Activated CD8-positive, alpha-beta memory T cell treated with anti-CD3 and anti-CD28 coated beads, Interleukin-2, amount 50 U/mL, for 1 hour (primary cell): ENCODE results near the gene ZNF230.

ENCODE experiments used
- DNase-seq: peaks from one replicate; pipeline ENCODE4 v3.0.0-alpha.2; 2020; ENCODE audit errors: extremely low read depth

The ZNF230 gene

DNA sequence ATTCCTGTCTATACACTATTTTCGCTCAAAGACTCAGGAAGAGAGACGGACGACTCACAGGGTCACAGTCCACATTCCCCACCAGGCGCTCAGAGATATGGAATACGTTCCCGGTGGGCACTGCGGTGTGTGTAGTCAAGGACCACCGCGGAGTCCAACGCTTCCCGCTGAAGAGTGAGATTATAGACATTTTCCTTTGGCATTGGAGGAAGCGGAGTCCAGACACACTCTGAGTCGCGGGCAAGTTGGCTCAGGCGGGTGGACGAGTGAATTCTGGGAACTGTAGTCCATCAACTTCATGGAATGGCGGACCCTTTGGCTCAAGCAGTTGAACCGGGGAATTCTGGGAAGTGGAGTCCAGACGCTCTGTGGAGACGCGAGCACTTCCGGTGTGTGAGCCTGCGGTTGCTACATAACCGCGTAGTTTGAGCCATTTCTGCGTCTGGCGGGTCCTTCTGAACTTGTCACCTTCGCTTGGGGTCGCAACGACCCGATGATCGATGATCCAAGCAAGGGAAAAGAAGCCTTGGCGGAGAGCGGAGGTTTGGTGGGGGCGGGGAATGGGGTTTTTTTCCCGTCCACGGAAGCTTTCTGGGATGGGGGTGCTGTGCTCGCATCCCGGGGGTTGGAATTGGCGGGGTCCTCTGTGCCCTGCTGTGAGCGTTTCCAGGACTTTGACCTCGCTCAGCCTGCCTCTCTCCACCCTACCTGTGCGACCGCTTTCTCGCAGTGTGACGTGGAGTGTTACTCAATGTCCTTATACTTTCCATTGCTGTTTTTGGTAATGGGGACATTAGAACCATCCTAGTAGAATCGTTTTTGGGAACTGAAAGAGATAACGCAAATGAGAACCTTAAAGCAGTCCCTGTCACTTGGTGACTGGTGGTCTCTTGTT, at the start of gene ZNF230:
ZNF230 (plus strand) TSS at position 392 of the 895 bp plus-strand sequence. CDS start 4,122 bp downstream, outside the sequence.
- peak; percentile 66 for DNase-seq

DNA sequence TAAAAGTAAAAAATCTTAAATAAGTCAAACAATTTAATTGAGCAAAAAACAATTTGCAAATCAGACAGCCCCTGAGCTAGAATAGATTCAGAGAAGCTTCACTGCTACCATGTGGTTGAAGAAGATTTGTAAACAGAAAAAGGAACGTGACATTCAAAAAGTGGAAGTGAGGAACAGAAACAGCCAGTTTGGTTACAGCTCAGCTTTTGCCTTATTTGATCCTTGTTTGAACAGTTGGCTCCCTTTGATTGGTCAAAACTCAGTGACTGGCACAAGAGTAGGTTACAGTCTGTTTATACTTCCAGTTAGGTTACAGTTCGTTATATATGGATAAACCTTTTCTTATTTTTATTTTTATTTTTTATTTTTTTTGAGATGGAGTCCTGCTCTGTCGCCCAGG, 45.9 kb upstream of the ZNF230 start:
- DNase-seq = no peak

DNA sequence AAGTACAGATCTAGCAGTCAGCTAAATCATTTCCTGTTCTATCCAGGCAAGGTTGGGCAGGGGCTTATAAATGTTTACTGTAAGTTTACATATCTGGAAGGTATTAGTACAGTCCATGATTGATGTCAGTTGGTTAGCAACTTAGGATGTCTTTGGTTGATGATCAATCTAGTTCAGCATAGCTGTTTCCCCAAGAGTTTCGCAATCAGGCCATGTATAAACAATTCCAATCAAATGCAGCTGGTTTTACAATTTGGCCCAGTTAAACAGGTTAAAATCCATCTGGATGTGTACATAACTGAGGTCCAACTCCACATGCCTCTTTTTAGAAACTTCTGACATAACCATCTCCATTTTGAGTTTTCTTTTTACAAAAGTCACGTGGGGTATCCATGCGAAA, 44.9 kb upstream of the ZNF230 start:
- DNase-seq = no peak

DNA sequence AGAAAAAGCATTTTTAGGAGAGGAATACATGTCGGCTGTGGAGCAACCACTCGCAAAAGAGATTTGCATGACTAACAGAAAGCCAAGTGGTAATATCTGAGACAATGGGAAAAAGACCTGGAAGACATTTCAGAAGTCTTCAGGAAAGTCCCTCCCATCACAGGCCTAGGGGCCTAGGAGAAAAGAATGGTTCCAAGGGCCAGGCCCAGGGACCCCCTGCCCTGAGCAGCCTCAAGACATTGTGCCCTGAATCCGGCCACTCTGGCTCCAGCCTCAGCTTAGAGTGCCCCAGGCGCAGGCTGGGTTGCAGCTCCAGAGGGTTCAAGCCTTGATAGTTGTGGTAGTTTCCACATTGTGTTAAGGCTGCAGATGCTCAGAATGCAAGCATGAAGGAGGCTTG, 42.3 kb upstream of the ZNF230 start:
- DNase-seq = no peak

DNA sequence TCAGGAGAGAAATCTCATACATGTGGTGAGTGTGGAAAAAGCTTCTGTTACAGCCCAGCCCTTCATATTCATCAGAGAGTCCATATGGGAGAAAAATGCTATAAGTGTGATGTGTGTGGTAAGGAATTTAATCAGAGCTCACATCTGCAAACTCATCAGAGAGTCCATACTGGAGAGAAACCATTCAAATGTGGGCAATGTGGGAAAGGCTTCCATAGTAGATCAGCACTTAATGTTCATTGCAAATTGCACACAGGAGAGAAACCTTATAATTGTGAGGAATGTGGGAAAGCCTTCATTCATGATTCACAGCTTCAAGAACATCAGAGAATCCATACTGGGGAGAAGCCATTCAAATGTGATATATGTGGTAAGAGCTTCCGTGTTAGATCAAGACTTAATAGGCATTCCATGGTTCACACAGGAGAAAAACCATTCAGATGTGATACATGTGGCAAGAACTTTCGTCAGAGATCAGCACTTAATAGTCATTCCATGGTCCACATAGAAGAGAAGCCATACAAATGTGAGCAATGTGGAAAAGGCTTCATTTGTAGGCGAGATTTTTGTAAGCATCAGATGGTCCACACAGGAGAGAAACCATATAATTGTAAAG, 36.6 kb upstream of the ZNF230 start:
- no peak for DNase-seq

DNA sequence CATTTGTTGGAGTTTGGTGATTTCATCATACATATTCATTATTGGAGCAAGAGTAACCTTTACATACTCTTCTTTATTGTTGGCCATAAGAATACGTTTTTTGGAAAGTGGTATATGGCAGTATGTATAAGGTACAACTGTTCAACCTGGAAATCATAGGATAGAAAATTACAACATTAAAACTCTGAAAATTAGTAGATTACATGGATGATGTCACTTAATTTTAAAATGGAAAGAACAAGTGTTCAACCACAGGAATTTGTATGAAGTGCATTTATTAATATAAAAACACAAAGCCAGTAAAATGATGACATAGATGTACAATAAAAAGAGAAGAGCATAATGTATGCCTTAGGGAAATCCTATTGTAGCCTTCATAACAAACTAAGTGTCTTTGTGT, 26.0 kb upstream of the ZNF230 start:
- no peak for DNase-seq

DNA sequence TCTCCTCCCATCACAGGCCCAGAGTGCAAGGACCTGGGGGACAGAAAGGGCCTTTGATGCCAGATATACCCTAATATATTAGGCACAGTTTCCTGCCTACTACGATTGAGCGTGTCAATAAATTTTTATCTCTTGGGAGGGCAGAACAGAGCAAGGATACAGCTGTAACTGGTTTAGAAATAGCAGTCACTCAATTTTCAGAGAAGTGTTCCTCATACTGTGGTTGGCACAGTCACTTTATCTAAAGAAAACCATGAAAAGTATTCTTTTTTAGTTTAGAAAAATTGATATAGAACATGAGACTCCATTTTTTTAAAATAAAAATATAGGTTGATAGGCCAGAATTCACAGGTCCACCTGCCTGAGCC, 19.2 kb upstream of the ZNF230 start:
- no peak for DNase-seq

DNA sequence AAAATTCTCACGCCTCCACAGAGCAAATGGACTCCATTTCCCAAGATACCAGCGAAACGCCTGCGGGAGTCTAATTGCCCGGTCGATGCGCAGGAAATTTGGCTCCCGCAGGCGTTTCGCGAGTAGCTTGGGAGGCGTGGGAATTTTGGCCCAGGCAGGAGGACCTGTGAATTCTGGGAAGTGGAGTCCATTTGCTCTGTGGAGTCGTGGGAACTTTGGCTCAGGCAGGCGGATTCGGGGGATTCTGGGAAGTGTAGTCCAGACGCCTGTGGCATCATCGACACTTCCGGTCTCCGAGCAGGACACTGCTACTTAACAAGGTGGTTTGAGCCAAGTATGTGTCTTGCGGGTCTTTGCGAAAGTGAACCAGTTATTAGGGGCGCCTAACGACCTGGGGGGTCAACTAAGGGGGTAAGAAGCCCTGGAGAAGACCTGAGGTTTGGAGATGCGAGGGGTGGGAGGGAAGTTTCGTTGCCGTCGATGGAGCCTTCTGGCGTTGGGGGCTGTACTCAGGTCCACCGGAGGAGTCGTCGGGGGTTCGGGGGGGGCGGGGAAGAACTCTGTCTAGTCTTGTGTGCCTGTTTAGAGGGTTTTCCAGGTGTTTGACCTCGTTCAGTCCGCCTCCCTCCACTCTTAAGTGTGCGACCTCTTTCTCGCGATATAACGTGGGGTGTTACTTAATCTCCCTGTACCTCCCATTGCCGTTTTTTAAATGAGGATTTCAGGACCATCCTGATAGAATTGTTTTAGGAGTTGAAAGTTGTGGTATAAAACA, 18.7 kb upstream of the ZNF230 start, which contains the start of gene ZNF155:
ZNF155 (plus strand) TSS at position 277 of the 775 bp plus-strand sequence. CDS start 4,356 bp downstream, outside the sequence.
- DNase-seq = no peak

DNA sequence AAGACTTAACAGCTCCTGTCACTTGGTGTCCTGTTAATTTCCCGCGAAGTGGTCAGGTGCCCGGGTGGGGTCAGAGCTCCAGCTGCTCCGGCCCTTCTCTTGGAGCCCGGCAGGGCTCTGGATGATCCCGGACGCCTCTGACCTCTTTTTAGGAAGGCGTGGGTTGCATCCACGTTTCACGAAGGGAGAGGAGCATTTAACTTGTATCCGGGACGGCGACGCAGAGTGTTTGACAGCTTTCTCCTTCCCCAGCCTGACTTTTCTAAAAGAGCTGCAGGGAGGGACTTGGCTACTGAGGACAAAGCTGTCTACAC, 18.1 kb upstream of the ZNF230 start:
- no peak for DNase-seq

DNA sequence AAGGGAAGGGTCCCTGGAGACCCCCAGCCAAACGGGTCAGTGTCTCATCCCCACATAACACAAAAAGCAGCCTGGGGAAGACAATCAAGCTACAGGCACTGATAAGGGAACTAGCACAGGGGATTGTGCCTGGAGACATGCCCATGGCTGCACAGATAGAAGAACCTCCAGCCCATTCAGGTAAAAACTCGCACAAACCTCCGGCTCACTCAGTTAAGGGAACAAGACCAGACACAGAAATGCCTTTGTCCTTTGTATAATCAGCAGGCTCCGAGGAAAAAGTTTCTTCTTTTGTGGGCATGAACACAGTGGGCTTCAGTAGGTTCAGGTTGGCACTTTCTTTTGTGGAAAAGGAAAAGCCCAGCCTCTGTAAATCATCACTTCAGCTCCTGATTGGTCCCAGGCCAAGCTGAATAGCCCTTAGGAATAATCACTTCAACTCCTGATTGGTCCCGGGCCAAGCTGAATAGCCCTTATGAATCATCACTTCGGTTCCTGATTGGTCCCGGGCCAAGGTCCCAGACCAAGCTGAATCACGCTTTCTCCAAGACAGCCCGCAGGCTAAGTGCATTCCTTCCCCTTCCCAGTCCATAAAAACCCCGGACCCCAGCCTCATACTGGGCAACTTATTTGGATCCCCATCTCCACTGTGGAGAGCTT, 5.0 kb upstream of the ZNF230 start:
- DNase-seq = no peak

DNA sequence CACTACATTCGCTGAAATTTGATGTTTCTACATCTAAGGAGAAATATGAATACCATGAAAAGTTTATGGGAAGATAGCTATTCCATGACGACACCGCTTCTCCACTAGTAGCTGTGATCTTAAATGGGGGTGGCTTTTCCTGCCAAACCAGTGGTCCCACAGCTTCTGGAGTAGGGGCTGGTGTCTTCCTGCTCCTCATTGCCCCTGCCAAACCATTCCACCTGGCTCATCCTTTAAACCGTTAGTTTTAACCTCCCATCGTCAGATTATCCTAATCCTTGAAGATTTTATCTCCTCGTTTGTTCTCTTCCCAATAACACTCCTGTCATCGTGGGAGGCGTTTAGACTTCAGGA, 568 bp upstream of the ZNF230 start:
- DNase-seq = no peak

DNA sequence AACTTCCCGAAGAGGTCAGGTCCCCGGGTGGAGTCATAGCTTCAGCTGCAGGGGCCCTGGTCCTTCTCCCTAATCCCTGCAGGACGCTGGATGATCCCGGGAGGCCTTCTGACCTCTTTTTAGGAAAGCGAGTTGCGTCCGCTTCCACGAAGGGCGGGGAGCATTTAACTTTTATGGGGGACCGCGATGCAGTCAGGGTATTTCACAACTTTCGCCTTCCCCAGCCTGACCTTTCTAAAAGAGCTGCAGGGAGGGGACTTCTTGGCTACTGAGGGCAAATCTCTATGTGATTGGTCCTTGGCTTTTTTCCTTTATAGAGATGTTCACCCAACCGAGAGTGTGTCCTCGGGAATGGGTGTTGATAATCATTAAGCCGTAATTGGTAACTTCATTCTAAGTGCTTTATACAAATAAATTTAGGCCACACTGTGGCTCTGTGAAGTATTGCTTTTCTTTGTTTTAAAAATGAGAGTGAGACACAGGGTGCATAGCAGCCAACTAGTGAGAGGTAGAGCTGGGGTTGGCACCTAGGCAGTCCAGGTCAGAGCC, 778 bp downstream of the ZNF230 start:
- no peak for DNase-seq

DNA sequence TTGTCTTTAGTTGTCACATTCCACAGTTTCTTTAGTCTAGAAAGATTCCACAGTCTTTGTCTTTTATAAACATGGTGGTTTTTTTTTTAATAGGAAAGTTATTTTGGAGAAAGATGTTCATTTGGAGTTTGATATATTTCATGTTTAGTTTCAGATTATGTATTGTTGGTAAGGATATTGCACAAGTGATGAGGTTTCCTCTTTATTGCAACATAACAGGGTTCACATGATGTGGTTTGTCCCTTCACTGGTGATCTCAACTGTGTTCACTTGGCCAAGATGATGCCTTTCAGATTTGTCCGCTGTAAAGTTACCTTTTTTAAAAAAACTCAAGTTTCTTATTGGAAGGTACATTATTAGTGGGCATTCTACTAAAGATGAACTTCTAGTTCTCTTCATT, 3.2 kb downstream of the ZNF230 start:
- DNase-seq = no peak

DNA sequence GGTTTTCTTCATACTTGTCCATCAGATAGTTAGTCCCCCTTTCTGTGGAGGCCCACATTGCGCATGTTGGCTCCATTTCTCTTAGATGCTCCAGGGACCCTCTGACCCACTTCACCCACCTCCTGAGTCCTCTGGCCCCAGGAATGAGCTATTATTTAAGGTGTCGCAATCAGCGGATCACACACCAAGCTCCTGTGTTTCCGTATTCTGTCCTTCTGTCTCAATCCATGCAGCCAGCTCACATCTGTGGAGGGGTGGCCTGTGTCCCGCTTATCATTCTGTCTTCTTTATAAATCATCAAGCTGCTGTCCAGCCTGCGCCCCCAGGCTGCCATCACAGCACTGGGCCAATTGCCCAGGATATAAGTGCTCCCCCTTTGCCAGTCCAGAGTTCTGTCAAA, 4.7 kb downstream of the ZNF230 start:
- DNase-seq = no peak

DNA sequence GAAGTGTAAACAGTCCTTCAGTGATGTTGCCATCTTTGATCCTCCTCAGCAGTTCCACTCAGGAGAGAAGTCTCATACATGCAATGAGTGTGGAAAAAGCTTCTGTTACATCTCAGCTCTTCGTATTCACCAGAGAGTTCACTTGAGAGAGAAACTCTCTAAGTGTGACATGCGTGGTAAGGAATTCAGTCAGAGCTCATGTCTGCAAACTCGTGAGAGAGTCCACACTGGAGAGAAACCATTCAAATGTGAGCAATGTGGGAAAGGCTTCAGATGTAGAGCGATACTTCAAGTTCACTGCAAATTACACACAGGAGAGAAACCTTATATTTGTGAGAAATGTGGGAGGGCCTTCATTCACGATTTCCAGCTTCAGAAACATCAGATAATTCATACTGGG, 7.7 kb downstream of the ZNF230 start:
- no peak for DNase-seq

DNA sequence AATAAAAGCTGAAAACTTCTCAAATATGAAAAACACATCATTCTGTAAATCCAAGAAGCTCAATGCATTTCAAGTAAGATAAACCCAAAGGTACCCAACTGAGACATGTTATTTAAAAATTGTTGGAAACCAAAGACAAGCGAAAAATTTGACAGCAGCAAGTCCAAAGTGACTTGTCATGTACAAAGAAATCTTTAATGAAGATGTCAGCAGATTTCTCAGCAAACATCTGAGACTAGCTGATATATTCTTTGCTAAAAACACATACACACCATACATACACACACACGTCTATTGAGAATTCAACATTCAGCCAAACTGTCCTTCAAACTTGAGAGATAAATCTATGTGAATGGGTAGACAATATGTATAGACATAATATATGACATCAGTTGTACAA, 16.7 kb downstream of the ZNF230 start:
- no peak for DNase-seq

DNA sequence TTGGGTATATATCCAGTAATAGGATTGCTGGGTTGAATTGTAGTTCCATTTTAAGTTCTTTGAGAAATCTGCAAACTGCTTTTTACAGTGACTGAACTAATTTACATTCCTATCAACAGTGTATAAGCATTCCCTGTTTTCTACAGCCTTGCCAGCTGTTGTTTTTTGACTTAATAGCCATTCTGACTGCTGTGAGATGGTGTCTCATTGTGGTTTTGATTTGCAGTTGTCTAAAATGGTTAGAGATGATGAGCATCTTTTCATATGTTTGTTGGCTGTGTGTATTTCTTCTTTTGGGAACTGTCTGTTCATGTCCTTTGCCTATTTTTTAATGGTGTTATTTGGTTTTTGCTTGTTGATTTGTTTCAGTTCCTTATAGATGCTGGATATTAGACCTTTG, 18.5 kb downstream of the ZNF230 start:
- DNase-seq = no peak

DNA sequence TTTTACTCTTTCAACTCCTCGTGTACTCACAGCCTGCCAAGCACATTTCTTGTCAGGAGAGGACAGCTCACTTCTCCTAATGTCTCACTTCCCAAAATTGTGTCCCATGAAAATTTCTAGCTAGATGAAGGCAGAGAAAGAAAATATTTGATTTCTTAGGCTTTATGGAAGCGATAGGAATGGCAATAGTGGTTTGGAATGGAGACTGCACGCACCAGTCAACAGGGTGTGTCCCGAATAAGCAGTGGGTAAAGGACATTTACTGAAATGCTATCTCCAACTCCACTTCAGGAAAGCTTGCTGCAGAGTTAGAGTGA, 22.1 kb downstream of the ZNF230 start:
- no peak for DNase-seq

DNA sequence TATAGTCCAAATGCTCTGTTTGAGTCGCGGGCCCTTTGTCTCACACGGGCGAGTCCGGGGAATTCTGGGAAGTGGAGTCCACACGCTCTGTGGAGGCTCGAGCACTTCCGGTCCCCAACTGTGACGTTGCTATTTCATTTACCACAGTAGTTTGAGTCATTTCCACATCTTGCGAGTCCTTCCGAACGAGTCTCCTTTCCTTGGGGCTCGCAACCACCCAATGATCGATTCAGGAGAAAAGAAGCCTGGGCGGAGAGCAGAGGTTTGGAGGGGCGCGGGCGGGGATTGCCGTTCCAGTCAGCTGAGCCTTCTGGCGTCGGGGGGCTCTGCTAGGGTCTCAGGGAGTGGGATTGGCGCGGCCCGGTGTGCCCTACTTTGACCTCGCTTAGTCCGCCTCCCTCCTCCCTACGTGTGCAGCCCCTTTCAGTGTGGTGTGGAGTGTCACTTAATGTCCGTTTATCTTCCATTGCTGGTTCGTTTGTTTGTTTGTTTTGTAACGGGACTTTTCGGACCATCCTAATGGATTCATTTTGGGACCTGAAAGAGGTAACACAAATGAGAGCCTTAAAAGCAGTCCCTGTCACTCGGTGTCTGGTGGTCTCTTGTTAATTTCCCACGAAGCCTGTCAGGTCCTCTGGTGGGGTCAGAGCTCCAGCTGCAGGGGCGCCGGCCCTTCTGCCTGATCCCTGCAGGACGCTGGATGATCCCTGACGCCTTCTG, 22.6 kb downstream of the ZNF230 start, which contains the start of gene ZNF222:
ZNF222 (plus strand) TSS at position 163 of the 720 bp plus-strand sequence; CDS start at position 221, 58 bp downstream.
- DNase-seq = peak; percentile 55

DNA sequence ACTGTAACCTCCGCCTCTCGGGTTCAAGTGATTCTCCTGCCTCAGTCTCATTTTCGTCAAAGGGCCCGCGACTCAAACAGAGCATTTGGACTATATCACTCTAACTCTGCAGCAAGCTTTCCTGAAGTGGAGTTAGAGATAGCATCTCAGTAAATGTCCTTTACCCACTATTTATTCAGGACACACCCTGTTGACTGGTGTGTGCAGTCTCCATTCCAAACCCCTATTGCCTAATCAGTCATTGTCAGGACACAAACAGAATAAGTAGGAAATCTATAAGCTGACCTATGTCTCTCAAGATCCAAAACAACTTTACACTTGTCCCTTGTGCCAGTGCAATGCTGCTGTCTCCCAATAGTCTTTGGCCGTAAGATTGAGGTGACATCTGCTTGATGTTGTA, 23.9 kb downstream of the ZNF230 start:
- DNase-seq = no peak

DNA sequence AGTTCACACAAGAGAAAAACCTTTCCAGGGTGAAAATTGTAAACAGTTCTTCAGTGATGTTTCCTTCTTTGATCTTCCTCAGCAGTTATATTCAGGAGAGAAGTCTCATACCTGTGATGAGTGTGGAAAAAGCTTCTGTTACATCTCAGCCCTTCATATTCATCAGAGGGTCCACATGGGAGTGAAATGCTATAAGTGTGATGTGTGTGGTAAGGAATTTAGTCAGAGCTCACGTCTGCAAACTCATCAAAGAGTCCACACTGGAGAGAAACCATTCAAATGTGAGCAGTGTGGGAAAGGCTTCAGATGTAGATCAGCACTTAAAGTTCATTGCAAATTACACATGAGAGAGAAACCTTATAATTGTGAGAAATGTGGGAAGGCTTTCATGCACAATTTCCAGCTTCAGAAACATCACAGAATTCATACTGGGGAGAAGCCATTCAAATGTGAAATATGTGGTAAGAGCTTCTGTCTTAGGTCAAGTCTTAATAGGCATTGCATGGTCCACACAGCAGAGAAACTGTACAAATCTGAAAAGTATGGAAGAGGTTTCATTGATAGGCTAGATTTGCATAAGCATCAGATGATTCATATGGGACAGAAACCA, 29.3 kb downstream of the ZNF230 start:
- no peak for DNase-seq
